ENCODE measurements around the gene RIMOC1. TPM values are rescaled to one million over a fixed set of nuclear protein-coding genes. Genes with fewer than 3 reads are reported as not detected.

RIMOC1 gene
- total RNA-seq, 2 experiments from 2014 or later, result 8.5 to 29.7 TPM

GRCh38 chr5:41878643-41879478 is 25.3 kb upstream of the RIMOC1 start:
- no peak for DNase-seq (ENCODE audit: low spot score)
- Histone ChIP-seq H3K4me3 (ENCODE audit: low read depth, low read length, poor library complexity, severe bottlenecking) (no peak overlapping the region), H3K4me1 (ENCODE audit: insufficient read depth, low read length, poor library complexity, severe bottlenecking) (no peaks in the 10 kb centered on the region), H3K9me3 (ENCODE audit: low read length) (no peaks in the 10 kb centered on the region), H3K36me3 (ENCODE audit: insufficient read depth, low read length) (no peaks in the 10 kb centered on the region), H3K79me2 (ENCODE audit: insufficient read depth, low read depth, low read length) (no peaks in the 10 kb centered on the region), H3K27ac (ENCODE audit: low read depth, low read length, poor library complexity, severe bottlenecking) (no peak overlapping the region), H3K4me2 (ENCODE audit: low read length) (no peak overlapping the region), H2AFZ (ENCODE audit: low read length) (no peak overlapping the region), H4K20me1 (ENCODE audit: insufficient read depth, low read length) (no peaks in the 10 kb centered on the region), H3K9me2 (ENCODE audit: insufficient read depth, low read length) (no peaks in the 10 kb centered on the region)
- intact Hi-C loops (cut with micrococcal nuclease; ENCODE audit: unreplicated experiment), result no loop called here
- POLR2A ChIA-PET, result interaction anchor here (0.6 kb wide), 1 partner anchor 41 kb away, joined by 3 read pairs; no protein-coding TSS in a partner anchor
- TF ChIP-seq CTCF (conservative IDR thresholded peaks at IDR 0.05; ENCODE audit: low read length), result no peak
- no peak for TF ChIP-seq EZH2phosphoT487 (IDR thresholded peaks at IDR 0.05; ENCODE audit: borderline replicate concordance, low read depth, low read length)
- CTCF ChIA-PET (ENCODE audit: unreplicated experiment), result no interaction called here
- no TSS peak for BruUV-seq (replicated peaks)

GRCh38 chr5:41882765-41883164 is 21.4 kb upstream of the RIMOC1 start:
- ChIA-PET CTCF (ENCODE audit: unreplicated experiment) (no interaction called here), POLR2A (interaction anchor here (0.6 to 2.3 kb wide), 2 partner anchors 21 to 1058 kb away, joined by 3 to 7 read pairs; partner anchors contain the start of gene RIMOC1)
- no peaks in the 10 kb centered on the region for H3K36me3 ChIP-seq (ENCODE audit: insufficient read depth, low read length)
- TF ChIP-seq CTCF (conservative IDR thresholded peaks at IDR 0.05; ENCODE audit: low read length), result no peak
- no peak for TF ChIP-seq EZH2phosphoT487 (IDR thresholded peaks at IDR 0.05; ENCODE audit: borderline replicate concordance, low read depth, low read length)
- DNase-seq (ENCODE audit: low spot score), result no peak
- intact Hi-C loops (cut with micrococcal nuclease; ENCODE audit: unreplicated experiment), result no loop called here
- no peak overlapping the region for H3K4me3 ChIP-seq (ENCODE audit: low read depth, low read length, poor library complexity, severe bottlenecking)
- no peaks in the 10 kb centered on the region for H4K20me1 ChIP-seq (ENCODE audit: insufficient read depth, low read length)
- no peak overlapping the region for H3K27ac ChIP-seq (ENCODE audit: low read depth, low read length, poor library complexity, severe bottlenecking)
- no peaks in the 10 kb centered on the region for H3K79me2 ChIP-seq (ENCODE audit: insufficient read depth, low read depth, low read length)
- no peaks in the 10 kb centered on the region for H3K4me1 ChIP-seq (ENCODE audit: insufficient read depth, low read length, poor library complexity, severe bottlenecking)
- H3K9me2 ChIP-seq (ENCODE audit: insufficient read depth, low read length), result no peaks in the 10 kb centered on the region
- no peak overlapping the region for H3K4me2 ChIP-seq (ENCODE audit: low read length)
- H2AFZ ChIP-seq (ENCODE audit: low read length), result no peak overlapping the region
- no TSS peak for BruUV-seq (replicated peaks)
- peaks cover 10% of the 10 kb centered on the region; the same call in 1 of the 2 replicates for H3K9me3 ChIP-seq (ENCODE audit: low read length)

GRCh38 chr5:41883243-41883642 is 20.9 kb upstream of the RIMOC1 start:
- H3K9me3 ChIP-seq (ENCODE audit: low read length), result peaks cover 10% of the 10 kb centered on the region; the same call in 1 of the 2 replicates
- no peak for TF ChIP-seq EZH2phosphoT487 (IDR thresholded peaks at IDR 0.05; ENCODE audit: borderline replicate concordance, low read depth, low read length)
- no peak overlapping the region for H3K4me3 ChIP-seq (ENCODE audit: low read depth, low read length, poor library complexity, severe bottlenecking)
- no peaks in the 10 kb centered on the region for H3K4me1 ChIP-seq (ENCODE audit: insufficient read depth, low read length, poor library complexity, severe bottlenecking)
- BruUV-seq (replicated peaks), result no TSS peak
- no peaks in the 10 kb centered on the region for H3K9me2 ChIP-seq (ENCODE audit: insufficient read depth, low read length)
- CTCF ChIA-PET (ENCODE audit: unreplicated experiment), result no interaction called here
- no peak overlapping the region for H3K27ac ChIP-seq (ENCODE audit: low read depth, low read length, poor library complexity, severe bottlenecking)
- no peaks in the 10 kb centered on the region for H3K36me3 ChIP-seq (ENCODE audit: insufficient read depth, low read length)
- H3K79me2 ChIP-seq (ENCODE audit: insufficient read depth, low read depth, low read length), result no peaks in the 10 kb centered on the region
- H3K4me2 ChIP-seq (ENCODE audit: low read length), result no peak overlapping the region
- POLR2A ChIA-PET, result interaction anchor here (0.6 to 2.3 kb wide), 2 partner anchors 21 to 1057 kb away, joined by 3 to 7 read pairs; partner anchors contain the start of gene RIMOC1
- H4K20me1 ChIP-seq (ENCODE audit: insufficient read depth, low read length), result no peaks in the 10 kb centered on the region
- DNase-seq (ENCODE audit: low spot score), result no peak
- intact Hi-C loops (cut with micrococcal nuclease; ENCODE audit: unreplicated experiment), result no loop called here
- H2AFZ ChIP-seq (ENCODE audit: low read length), result no peak overlapping the region
